PC-9 (cell line): ENCODE data around the gene TMEM258. TPM values are rescaled to one million over a fixed set of nuclear protein-coding genes. Genes with fewer than 3 reads are reported as not detected.

Source experiments
- BruUV-seq: library from RNA; stranded (reverse); fragments of 400-500 nt; replicated peaks from 2 replicates; lab custom pipeline; 2021; lab: Mats Ljungman, UMichigan
- CTCF ChIA-PET: fragments of 300-600 bp; sonication (Branson Sonifier 250); formaldehyde crosslinking; loops from one replicate; lab custom pipeline; 2022; ENCODE audit warnings: antibody characterized with exemption; lab: Charles Lee
- POLR2A ChIA-PET: fragments of 300-600 bp; sonication (Branson Sonifier 250); formaldehyde crosslinking; loops from one replicate; lab custom pipeline; 2022; ENCODE audit warnings: antibody characterized with exemption; ENCODE audit not compliant: unreplicated experiment; lab: Charles Lee
- DNase-seq, 2 experiments: peaks; one replicate each; pipeline versions ENCODE4 v3.0.0 to v3.0.0-alpha.2; 2015 to 2022; ENCODE audit warnings: mixed read lengths in 1 of 2
- H2AFZ ChIP-seq: fragments of 200-600 bp; sonication (generic); 2 replicates; pipeline ENCODE4 v1.8.1; 2017; ENCODE audit warnings: antibody characterized with exemption
- H3F3A ChIP-seq: fragments of 200-600 bp; sonication (generic); 2 replicates; pipeline ENCODE4 v1.8.1; 2017; ENCODE audit warnings: antibody characterized with exemption, mild to moderate bottlenecking, low read depth; ENCODE audit not compliant: insufficient read depth
- H3K27ac ChIP-seq: fragments of 200-600 bp; sonication (generic); 2 replicates; pipeline ENCODE4 v1.6.1; 2016; ENCODE audit warnings: mixed run types
- H3K27me3 ChIP-seq: fragments of 200-600 bp; sonication (generic); 2 replicates; pipeline ENCODE4 v1.6.1; 2016; ENCODE audit warnings: low read depth, mixed run types; ENCODE audit not compliant: insufficient read depth
- H3K36me3 ChIP-seq: fragments of 200-600 bp; sonication (generic); 2 replicates; pipeline ENCODE4 v1.6.1; 2016; ENCODE audit warnings: low read depth, mixed run types
- H3K4me1 ChIP-seq: fragments of 200-600 bp; sonication (generic); replicated peaks from 2 replicates; pipeline ENCODE4 v1.6.1; 2016; ENCODE audit warnings: mixed run types; ENCODE audit not compliant: insufficient read depth
- H3K4me2 ChIP-seq: fragments of 200-600 bp; sonication (generic); 2 replicates; pipeline ENCODE4 v1.6.1; 2017; ENCODE audit warnings: mixed run types
- H3K4me3 ChIP-seq: fragments of 200-600 bp; sonication (generic); 2 replicates; pipeline ENCODE4 v1.6.1; 2016; ENCODE audit warnings: mixed run types
- H3K79me2 ChIP-seq: fragments of 200-600 bp; sonication (generic); 2 replicates; pipeline ENCODE4 v1.6.1; 2017; ENCODE audit warnings: low read depth, mixed run types
- H3K9me2 ChIP-seq: fragments of 200-600 bp; sonication (generic); 2 replicates; pipeline ENCODE4 v1.8.1; 2017; ENCODE audit warnings: mild to moderate bottlenecking; ENCODE audit not compliant: insufficient read depth
- H3K9me3 ChIP-seq: fragments of 200-600 bp; sonication (generic); 2 replicates; pipeline ENCODE4 v1.8.1; 2016; ENCODE audit warnings: low read depth; ENCODE audit not compliant: insufficient read depth
- H4K20me1 ChIP-seq: fragments of 200-600 bp; sonication (generic); 2 replicates; pipeline ENCODE4 v1.8.1; 2017; ENCODE audit not compliant: insufficient read depth
- CTCF ChIP-seq: fragments of 200-600 bp; sonication (generic); conservative IDR thresholded peaks from 2 replicates; pipeline ENCODE4 v1.6.1; 2017; ENCODE audit warnings: mixed run types, antibody characterized with exemption, mild to moderate bottlenecking, moderate library complexity
- EZH2 ChIP-seq: fragments of 200-600 bp; sonication (generic); IDR thresholded peaks from 2 replicates; pipeline ENCODE4 v1.8.0; 2017; ENCODE audit warnings: antibody characterized with exemption, low read depth
- intact Hi-C: fragments of 100-400 bp; cut with micrococcal nuclease; formaldehyde crosslinking; loops from one replicate; pipeline ENCODE4 v1.10.0; 2022; ENCODE audit not compliant: unreplicated experiment
- total RNA-seq: library from RNA; stranded (reverse); gene quantifications from 2 replicates; pipeline ENCODE4 v1.2.3, GENCODE V29; 2021

TMEM258 gene
- total RNA-seq, 1 experiment from 2014 or later = 217 TPM

GRCh38 chr11:61838501-61838900, 46.1 kb upstream of the TMEM258 start:
- Histone ChIP-seq H3K9me2 (no peaks in the 10 kb centered on the region), H3K4me3 (no peak overlapping the region), H3F3A (no peaks in the 10 kb centered on the region), H3K4me2 (no peak overlapping the region), H3K36me3 (no peaks in the 10 kb centered on the region), H2AFZ (no peak overlapping the region), H4K20me1 (no peaks in the 10 kb centered on the region), H3K4me1 (0 out of 2 replicates have a peak, but pooled peaks cover 5% of the 10 kb centered on the region), H3K79me2 (no peaks in the 10 kb centered on the region), H3K27me3 (no peaks in the 10 kb centered on the region), H3K27ac (no peak overlapping the region), H3K9me3 (no peaks in the 10 kb centered on the region)
- DNase-seq = no peak
- POLR2A ChIA-PET = no interaction called here
- TF ChIP-seq EZH2 (no peak), CTCF (no peak)
- BruUV-seq = no TSS peak
- CTCF ChIA-PET = no interaction called here
- intact Hi-C loops = no loop called here

GRCh38 chr11:61837411-61838005, 45.1 kb upstream of the TMEM258 start:
- no peak overlapping the region for H2AFZ ChIP-seq
- H3K9me2 ChIP-seq = no peaks in the 10 kb centered on the region
- no peaks in the 10 kb centered on the region for H3K27me3 ChIP-seq
- H3K79me2 ChIP-seq = no peaks in the 10 kb centered on the region
- ChIA-PET CTCF (no interaction called here), POLR2A (no interaction called here)
- no TSS peak for BruUV-seq
- H3K27ac ChIP-seq = no peak overlapping the region
- H3F3A ChIP-seq = no peaks in the 10 kb centered on the region
- TF ChIP-seq EZH2 (no peak), CTCF (no peak)
- intact Hi-C loops = no loop called here
- DNase-seq = no peak
- no peaks in the 10 kb centered on the region for H4K20me1 ChIP-seq
- H3K4me2 ChIP-seq = no peak overlapping the region
- H3K4me3 ChIP-seq = no peak overlapping the region
- no peaks in the 10 kb centered on the region for H3K36me3 ChIP-seq
- H3K4me1 ChIP-seq = 0 out of 2 replicates have a peak, but pooled peaks cover 5% of the 10 kb centered on the region
- no peaks in the 10 kb centered on the region for H3K9me3 ChIP-seq

GRCh38 chr11:61836193-61836592, 43.8 kb upstream of the TMEM258 start:
- Histone ChIP-seq H3K36me3 (no peaks in the 10 kb centered on the region), H3K79me2 (no peaks in the 10 kb centered on the region), H2AFZ (no peak overlapping the region), H3K4me1 (0 out of 2 replicates have a peak, but pooled peaks cover 5% of the 10 kb centered on the region), H4K20me1 (no peaks in the 10 kb centered on the region), H3K4me3 (no peak overlapping the region), H3K9me3 (no peaks in the 10 kb centered on the region), H3K4me2 (no peak overlapping the region), H3K27ac (no peak overlapping the region), H3K9me2 (no peaks in the 10 kb centered on the region), H3K27me3 (no peaks in the 10 kb centered on the region), H3F3A (no peaks in the 10 kb centered on the region)
- BruUV-seq = no TSS peak
- CTCF ChIA-PET = interaction anchor here (0.7 kb wide), 1 partner anchor 31 kb away, joined by 3 read pairs; no protein-coding TSS in a partner anchor
- intact Hi-C loops = no loop called here
- POLR2A ChIA-PET = no interaction called here
- no peak for DNase-seq
- no peak for TF ChIP-seq CTCF
- TF ChIP-seq EZH2 = no peak
